Smooth muscle cell of bladder (primary cell): ENCODE results near the gene CRYGB. TPM values are rescaled to one million over a fixed set of nuclear protein-coding genes. Genes with fewer than 3 reads are reported as not detected.

Experiments
- total RNA-seq: library from RNA; depleted of rRNA; stranded (reverse); fragments of >200 nt; gene quantifications from 2 replicates; pipeline ENCODE4 v1.2.3, GENCODE V29; 2014

CRYGB gene
- total RNA-seq: not detected in 2 replicates

GRCh38 chr2:208146006-208146405, at the start of gene CRYGB:
TSS of gene CRYGB (minus strand) at chr2:208146158. CDS start at chr2:208146120, 38 bp downstream.

GRCh38 chr2:208189810-208190503, 44.0 kb upstream of the CRYGB start, which contains the start of gene C2orf80:
TSS of gene C2orf80 (minus strand) at chr2:208190030. CDS start at chr2:208186986, 3,044 bp downstream.

GRCh38 chr2:208163489-208163888, 17.5 kb upstream of the CRYGB start, which contains the start of gene CRYGA:
TSS of gene CRYGA (minus strand) at chr2:208163589. CDS start at chr2:208163556, 33 bp downstream.

GRCh38 chr2:208129744-208130711, 15.9 kb downstream of the CRYGB start, which contains the start of gene CRYGC:
TSS of gene CRYGC (minus strand) at chr2:208129828. CDS start at chr2:208129792, 36 bp downstream.

GRCh38 chr2:208124013-208124715, 21.8 kb downstream of the CRYGB start, which contains the start of gene CRYGD:
TSS of gene CRYGD (minus strand) at chr2:208124524. CDS start at chr2:208124473, 51 bp downstream.

Other genes starting within 250 kb of the CRYGB start
- gene PLEKHM3, start 120.6 kb downstream of the CRYGB start, total RNA-seq: 11.1 and 12.9 TPM in 2 replicates
- gene CRYGD, start 21.6 kb downstream of the CRYGB start, total RNA-seq: not detected in 2 replicates
- not detected in 2 replicates for gene CRYGC, start 16.3 kb downstream of the CRYGB start, total RNA-seq
- not detected in 2 replicates for gene CRYGA, start 17.4 kb upstream of the CRYGB start, total RNA-seq
- gene C2orf80, start 43.9 kb upstream of the CRYGB start, total RNA-seq: not detected in 2 replicates
- 323 and 357 TPM in 2 replicates for gene IDH1, start 108.9 kb upstream of the CRYGB start, total RNA-seq
- 28.6 and 39.0 TPM in 2 replicates for gene PIKFYVE, start 120.1 kb upstream of the CRYGB start, total RNA-seq